A673 (cell line): ENCODE measurements around the gene MAPK8IP1.

Source experiments
- EZH2 ChIP-seq: fragments of 200-600 bp; sonication (generic); IDR thresholded peaks from 2 replicates; pipeline ENCODE4 v1.6.1; 2017; ENCODE audit warnings: borderline replicate concordance, low read depth, mild to moderate bottlenecking, mixed read lengths, antibody characterized with exemption, low read length; ENCODE audit not compliant: poor library complexity, severe bottlenecking
- TF ChIP-seq, protein P1 (sequence below): fragments of 300-800, 200-600 bp; sonication (generic); conservative IDR thresholded peaks from 2 replicates; pipeline ENCODE4 v1.5.1; 2017; ENCODE audit warnings: low read depth, mild to moderate bottlenecking, antibody characterized with exemption, low read length, moderate library complexity, mixed read lengths

DNA sequence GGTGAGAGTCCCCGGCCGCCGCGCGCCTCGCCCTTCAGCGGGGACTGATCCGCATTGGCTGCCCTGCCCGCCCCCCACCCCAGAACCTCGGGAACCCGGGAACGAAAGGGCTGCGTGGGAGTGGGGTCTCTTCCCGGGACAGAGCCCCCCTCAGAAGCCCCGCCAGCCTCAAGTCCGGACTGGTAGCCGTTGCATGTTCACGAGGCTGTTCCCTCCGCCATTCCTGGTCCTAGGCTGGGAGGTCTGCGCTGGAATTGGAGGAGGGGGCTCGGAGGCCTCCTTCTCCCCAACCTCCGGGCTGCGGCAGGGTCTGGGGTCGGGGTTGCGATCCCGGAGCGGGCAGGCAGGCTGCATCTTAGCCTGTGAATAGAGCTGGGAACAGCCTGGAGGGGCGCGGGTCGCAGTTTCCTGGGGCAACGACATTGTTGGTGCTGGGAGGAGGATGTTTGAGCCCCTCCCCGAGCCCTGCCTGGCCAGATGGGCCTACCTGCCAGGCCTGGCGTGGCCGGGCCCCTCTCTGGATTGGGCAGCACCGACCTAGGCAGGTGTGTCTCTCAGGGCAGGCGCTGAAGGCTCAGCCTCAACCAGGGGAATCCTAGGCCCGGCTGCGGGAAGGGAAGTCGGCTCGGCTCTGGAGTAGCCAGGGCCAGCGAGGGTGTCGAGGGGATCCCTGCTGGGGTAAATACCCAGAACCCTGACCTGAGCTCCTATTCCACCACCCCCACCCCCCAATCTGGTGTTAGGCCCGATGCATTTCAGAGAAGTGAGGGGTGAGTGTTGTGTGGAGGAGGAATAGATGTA is 670 bp downstream of the MAPK8IP1 start:
- TF ChIP-seq, protein P1, sequence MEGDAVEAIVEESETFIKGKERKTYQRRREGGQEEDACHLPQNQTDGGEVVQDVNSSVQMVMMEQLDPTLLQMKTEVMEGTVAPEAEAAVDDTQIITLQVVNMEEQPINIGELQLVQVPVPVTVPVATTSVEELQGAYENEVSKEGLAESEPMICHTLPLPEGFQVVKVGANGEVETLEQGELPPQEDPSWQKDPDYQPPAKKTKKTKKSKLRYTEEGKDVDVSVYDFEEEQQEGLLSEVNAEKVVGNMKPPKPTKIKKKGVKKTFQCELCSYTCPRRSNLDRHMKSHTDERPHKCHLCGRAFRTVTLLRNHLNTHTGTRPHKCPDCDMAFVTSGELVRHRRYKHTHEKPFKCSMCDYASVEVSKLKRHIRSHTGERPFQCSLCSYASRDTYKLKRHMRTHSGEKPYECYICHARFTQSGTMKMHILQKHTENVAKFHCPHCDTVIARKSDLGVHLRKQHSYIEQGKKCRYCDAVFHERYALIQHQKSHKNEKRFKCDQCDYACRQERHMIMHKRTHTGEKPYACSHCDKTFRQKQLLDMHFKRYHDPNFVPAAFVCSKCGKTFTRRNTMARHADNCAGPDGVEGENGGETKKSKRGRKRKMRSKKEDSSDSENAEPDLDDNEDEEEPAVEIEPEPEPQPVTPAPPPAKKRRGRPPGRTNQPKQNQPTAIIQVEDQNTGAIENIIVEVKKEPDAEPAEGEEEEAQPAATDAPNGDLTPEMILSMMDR: no peak
- no peak for TF ChIP-seq EZH2
